Putamen (tissue), 1 donor: Measurements from ENCODE around the gene FURIN.
A peak's percentile ranks its signal among the peaks of the same experiment; 100 is the strongest.
"Not testable (repeated sequence)": the region's sequence is repeated elsewhere in the genome, so short reads cannot be mapped to it uniquely, and the experiment has no call there.

Experiments
- DNase-seq: peaks from one replicate; pipeline ENCODE4 v3.0.0-alpha.2; 2016; ENCODE audit warnings: low spot score

FURIN gene

DNA sequence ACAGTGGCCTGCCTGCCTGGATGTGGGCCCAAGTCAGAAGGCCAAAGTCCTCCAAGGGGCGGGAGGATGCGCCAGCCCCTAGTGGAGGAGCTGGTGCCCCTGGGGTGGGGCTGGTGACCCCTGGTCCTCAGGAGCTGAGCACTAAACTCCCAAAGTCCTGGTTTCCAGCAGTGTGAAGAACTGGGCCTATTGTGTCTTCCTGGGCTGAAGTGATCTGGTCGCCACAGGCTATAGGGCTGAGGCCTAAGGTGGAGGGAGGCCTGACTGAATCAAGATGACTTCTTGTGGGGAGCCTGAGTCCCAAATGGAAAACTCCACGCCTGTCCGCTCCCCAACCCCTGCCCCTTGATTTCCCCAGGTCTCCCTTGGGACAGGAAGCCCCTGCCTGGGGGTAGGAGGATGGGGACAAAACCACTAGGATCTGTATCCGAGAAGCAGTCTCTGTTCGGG lies 15.2 kb downstream of the FURIN start:
- DNase-seq, result no peak

DNA sequence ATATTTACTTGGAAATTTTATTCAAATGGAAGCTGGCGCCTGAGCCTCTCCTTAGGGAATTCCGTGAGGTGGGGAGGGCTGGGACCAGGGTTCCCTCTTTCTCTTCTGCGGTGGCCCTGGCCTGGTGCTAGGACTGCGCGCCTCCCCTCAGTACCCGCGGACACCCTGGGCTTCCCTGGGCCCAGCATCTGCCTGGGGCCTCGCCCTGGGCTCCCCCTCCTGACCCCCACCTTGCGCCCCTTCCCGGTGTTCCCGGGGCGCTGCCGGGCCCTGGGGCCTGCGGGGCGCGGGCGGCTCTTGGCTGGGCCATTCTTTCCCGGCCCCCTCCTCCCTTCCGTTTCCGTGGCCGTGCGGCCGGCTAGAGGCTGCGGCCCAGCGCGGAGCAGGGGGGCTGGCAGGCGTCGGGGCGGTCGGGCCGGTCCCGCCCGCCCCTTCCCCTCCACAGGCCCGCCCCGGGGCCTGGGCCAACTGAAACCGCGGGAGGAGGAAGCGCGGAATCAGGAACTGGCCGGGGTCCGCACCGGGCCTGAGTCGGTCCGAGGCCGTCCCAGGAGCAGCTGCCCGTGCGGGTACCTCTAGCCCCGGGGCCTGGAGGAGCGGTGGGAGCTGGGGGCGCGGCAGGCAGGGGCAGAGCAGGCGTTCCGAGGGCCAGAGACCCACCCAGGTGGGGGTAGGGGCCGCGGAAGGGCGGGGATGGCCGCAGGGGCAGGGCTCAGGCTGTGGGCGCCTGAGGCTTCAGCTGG lies 15.8 kb downstream of the FURIN start, which contains the start of gene FES:
Gene FES, plus strand, starts transcription at position 529 of the 743 bp plus-strand sequence. CDS start 542 bp downstream, outside the sequence.
- no peak for DNase-seq

DNA sequence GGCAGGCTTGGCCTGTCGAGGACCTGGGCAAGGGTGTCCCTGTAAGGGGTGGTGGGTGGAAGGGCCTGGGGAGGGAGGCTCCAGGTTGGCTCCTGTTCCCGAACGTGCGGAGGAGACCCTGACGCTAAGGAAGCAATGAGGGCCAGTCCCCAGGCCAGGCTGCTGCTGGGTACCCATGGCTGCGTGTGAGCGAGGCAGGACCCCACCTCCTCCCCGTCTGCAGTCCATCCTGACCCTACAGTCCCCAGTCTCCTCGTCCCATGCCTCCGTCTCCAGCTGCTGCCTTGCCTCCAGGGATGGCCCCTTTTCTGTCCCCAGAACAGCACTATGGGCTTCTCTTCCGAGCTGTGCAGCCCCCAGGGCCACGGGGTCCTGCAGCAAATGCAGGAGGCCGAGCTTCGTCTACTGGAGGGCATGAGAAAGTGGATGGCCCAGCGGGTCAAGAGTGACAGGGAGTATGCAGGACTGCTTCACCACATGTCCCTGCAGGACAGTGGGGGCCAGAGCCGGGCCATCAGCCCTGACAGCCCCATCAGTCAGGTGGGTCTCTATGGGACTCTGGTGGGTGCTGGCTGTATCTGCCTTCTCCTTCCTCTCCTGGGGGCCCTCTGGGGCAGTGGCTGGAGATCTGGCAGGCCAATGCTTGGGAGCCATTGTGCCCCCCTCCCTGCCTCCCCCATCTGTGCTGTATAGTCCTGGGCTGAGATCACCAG lies 16.5 kb downstream of the FURIN start:
- DNase-seq, result no peak

DNA sequence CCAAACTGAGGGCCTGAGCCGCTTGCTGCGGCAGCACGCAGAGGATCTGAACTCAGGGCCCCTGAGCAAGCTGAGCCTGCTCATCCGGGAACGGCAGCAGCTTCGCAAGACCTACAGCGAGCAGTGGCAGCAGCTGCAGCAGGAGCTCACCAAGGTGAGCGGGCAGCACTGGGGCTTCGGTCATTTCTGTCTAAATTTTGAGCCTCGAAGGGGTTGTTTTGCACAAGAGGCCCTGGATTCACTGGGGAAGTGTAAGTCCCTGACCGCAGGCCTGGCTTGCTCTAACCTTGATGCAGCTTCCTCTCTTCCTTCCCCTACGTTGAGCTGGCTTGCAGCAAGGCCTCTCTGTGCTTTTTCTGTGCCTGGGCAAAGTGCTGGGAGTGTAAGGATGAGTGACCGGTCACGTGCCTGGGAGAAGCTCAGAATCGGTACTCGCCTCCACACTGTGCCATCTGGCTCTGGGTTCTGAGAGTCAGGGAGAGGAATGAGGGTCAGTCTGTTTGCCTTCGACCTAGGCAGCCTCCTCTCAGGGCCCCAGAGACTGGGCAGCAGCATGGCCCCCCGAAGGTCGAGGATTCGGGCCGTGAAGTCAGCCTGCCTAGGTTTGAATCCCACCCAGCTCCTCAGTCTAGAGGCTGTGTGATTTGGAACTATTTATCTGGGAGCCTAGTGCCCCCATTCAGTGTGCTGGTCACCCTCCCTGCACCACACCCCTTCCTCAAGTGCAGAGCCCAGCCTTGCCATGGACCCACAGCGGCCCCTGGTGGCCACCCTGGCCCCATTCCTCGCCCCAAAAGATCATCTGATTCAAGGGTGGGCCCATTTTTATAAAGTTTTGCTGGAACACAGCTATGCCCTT lies 17.3 kb downstream of the FURIN start:
- DNase-seq, result no peak

DNA sequence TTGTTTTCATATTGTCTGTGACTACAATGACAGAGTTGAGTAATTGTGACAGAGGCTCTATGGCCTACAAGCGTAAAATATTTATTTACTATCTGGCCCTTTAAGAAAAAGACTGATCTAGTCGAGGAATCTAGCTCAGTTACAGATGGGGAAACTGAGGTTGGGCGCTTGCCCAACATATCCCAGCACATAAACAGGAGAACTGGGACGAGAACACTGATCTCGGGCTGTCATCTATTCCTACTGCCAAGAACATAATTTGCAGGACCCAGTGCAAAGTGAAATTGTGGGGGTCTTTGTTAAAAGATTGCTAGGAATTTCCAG lies 17.9 kb downstream of the FURIN start:
- no peak for DNase-seq

DNA sequence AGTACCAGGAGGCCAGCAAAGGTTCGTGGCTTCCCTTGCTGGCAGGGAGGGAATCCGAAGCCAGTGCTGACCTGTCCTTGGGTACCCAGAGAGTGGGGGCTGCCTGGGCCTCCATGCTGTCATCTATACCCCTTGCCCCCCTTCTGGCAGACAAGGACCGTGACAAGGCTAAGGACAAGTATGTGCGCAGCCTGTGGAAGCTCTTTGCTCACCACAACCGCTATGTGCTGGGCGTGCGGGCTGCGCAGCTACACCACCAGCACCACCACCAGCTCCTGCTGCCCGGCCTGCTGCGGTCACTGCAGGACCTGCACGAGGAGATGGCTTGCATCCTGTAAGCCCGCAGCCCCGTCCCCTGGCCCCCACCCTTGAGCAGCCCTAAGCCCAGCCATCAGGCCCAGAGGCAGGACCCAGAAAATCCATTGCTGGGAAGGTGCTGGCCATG lies 18.7 kb downstream of the FURIN start:
- no peak for DNase-seq

DNA sequence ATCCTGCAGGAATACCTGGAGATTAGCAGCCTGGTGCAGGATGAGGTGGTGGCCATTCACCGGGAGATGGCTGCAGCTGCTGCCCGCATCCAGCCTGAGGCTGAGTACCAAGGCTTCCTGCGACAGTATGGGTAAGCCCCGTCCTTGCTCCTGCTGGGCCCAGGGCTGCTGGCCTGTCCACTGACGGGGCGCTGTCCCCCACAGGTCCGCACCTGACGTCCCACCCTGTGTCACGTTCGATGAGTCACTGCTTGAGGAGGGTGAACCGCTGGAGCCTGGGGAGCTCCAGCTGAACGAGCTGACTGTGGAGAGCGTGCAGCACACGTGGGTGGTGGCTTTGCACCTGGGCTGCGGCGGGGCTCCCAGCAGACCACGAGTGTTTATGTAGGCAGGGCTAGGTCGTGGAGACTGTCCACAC lies 20.9 kb downstream of the FURIN start:
- DNase-seq, result no peak

DNA sequence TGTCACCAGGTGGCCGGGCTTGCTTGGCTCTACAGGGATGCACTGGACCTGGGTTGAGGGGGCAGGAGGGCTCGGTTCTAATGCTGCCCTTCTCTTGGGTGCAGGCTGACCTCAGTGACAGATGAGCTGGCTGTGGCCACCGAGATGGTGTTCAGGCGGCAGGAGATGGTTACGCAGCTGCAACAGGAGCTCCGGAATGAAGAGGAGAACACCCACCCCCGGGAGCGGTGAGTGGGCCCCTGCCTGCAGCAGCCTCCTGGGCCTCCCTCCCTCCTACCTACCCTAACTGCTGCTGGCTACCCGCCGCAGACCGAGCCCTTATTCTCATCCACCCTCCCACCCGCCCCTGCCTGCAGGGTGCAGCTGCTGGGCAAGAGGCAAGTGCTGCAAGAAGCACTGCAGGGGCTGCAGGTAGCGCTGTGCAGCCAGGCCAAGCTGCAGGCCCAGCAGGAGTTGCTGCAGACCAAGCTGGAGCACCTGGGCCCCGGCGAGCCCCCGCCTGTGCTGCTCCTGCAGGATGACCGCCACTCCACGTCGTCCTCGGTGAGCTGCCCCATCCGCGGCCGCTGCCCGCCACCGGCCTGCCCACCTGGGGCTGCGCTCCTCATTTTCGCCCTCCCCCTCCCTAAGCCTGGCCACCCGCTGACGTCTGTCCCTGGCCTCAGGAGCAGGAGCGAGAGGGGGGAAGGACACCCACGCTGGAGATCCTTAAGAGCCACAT lies 21.5 kb downstream of the FURIN start:
- no peak for DNase-seq

DNA sequence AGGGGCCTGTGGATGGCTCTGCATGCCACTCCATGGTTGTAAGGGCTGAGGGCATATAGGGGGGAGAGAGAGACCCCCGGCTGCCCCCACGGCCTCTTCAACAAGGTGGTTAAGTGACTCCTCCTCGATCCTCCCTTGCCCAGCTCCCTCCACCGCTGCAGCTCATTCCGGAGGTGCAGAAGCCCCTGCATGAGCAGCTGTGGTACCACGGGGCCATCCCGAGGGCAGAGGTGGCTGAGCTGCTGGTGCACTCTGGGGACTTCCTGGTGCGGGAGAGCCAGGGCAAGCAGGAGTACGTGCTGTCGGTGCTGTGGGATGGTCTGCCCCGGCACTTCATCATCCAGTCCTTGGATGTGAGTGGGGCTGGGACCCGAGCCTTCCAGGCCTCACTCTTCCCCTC lies 22.5 kb downstream of the FURIN start:
- no peak for DNase-seq

DNA sequence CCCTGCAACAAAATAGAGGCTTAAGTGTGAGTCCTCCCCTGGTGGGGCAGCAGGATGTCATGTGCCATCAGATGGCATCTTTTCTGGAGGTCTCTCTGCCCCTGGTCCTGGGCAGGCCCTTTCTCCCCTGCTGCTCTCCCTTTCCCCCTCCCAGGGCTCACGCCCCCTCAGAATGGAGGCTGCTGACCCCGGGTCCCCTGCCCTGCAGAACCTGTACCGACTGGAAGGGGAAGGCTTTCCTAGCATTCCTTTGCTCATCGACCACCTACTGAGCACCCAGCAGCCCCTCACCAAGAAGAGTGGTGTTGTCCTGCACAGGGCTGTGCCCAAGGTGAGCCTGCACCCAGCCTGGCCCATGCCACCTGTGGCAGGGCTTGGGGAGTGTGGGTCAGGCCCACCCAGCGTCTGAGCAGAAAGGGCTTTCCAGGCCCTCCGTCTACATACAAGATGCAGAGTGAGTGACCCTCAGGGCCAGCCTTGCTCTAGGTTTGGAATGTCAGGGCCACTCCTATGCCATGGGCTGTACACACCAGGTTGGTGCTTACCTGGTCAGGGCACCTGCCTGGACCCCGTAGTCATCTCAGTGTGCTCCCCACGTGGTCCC lies 23.1 kb downstream of the FURIN start:
- DNase-seq, result no peak

DNA sequence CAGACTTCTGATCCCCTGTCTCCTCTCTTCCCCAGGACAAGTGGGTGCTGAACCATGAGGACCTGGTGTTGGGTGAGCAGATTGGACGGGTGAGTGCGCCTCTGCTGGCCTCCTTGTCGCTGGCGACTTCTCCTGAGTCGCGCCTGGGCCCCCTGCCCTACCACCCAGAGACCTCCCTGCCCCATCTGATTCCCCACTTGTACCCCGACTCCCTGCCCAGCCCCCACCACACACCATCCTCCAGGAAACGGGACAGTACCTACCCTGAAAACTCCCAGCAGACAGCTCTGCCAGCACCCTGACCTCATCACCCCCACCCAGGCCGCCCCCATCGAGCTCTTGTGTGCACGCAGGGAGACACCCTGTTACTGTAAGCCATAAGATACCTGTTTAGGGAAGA lies 23.6 kb downstream of the FURIN start:
- no peak for DNase-seq

DNA sequence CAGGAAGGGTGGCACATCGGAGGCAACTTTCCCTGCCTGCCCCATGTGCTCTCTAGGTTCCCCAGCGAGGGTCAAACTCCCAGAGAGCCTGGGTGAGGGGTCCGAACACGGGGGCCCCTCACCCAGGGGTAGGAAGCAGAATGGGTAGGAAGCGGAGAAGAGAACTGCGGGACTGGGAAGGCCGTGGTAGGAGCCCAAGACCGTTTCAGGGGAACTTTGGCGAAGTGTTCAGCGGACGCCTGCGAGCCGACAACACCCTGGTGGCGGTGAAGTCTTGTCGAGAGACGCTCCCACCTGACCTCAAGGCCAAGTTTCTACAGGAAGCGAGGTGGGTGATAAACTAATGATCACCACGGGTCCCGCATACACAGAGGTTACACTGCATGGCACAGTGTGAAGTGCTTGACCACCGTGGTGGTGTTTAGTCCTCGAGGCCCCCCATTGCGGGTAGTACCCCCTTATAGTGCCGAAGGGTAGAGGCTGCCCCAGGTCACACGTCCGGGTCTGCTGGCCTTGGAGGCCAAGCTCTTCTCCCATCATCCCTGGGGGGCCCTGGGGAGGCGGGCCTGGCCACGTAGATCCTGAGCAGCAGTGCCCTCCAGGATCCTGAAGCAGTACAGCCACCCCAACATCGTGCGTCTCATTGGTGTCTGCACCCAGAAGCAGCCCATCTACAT lies 24.2 kb downstream of the FURIN start:
- no peak for DNase-seq

DNA sequence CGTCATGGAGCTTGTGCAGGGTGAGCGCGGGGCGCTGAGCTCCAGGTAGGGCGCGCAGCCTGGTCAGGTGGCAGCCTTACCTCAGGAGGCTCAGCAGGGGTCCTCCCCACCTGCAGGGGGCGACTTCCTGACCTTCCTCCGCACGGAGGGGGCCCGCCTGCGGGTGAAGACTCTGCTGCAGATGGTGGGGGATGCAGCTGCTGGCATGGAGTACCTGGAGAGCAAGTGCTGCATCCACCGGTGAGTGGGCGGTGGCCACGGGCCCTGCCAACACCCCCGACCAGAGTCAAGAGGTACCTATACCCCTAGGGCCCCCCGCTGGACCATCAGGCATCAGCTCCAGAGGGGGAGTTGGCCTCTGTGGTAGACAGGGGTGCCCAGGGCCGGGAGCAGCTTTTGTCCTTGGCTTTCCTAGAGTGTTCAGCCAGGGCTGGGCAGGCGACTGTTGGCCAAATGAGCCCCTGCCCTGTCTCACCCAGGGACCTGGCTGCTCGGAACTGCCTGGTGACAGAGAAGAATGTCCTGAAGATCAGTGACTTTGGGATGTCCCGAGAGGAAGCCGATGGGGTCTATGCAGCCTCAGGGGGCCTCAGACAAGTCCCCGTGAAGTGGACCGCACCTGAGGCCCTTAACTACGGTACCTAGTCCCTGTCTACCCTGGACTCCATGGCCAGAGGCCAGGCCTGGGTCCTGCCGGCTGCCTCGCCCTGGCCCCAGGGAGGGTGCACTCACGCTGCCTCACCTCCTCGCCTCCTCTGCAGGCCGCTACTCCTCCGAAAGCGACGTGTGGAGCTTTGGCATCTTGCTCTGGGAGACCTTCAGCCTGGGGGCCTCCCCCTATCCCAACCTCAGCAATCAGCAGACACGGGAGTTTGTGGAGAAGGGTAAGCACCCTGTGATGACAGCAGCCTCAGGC lies 25.0 kb downstream of the FURIN start:
- no peak for DNase-seq

DNA sequence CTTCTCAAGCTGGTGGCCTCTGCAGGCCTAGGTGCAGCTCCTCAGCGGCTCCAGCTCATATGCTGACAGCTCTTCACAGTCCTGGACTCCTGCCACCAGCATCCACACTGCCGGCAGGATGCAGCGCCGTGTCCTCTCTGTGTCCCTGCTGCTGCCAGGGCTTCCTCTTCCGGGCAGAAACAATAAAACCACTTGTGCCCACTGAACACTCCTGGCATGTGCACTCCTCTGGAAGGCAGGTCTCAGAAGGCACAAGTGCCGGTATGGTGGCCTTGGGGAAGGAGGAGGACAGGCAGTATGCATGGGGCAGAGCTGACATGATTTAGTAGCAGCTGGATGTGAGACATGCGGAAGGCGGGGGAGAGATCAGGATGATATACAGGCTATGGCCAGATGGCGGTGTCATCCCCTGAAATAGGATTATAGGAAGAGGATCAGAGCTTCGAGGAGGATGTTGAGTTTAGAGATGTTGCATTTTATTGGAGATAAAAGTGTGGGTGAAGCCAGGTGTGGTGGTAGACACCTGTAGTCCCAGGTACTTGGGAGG lies 27.3 kb downstream of the FURIN start:
- DNase-seq, result peak; percentile 73

DNA sequence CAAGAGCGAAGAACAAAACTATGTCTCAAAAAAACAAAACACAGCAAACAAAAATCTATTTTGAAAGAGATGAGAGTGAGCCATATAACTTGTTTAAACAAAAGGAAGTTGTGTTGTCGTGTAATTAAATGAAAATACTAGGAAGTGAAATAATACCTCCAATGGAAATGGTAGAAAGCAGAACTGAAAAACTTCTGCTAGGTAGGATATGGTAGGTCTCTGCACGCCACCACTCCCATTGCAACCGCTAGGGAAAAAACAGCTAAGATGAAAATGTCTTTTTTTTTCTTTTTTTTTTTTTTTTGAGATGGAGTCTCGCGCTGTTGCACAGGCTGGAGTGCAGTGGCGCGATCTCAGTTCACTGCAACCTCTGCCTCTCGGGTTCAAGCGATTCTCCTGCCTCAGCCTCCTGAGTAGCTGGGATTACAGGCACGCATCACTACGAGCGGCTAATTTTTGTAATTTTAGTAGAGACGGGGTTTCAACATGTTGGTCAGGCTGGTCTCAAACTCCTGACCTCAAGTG lies 28.8 kb downstream of the FURIN start:
- not testable (repeated sequence) for DNase-seq

DNA sequence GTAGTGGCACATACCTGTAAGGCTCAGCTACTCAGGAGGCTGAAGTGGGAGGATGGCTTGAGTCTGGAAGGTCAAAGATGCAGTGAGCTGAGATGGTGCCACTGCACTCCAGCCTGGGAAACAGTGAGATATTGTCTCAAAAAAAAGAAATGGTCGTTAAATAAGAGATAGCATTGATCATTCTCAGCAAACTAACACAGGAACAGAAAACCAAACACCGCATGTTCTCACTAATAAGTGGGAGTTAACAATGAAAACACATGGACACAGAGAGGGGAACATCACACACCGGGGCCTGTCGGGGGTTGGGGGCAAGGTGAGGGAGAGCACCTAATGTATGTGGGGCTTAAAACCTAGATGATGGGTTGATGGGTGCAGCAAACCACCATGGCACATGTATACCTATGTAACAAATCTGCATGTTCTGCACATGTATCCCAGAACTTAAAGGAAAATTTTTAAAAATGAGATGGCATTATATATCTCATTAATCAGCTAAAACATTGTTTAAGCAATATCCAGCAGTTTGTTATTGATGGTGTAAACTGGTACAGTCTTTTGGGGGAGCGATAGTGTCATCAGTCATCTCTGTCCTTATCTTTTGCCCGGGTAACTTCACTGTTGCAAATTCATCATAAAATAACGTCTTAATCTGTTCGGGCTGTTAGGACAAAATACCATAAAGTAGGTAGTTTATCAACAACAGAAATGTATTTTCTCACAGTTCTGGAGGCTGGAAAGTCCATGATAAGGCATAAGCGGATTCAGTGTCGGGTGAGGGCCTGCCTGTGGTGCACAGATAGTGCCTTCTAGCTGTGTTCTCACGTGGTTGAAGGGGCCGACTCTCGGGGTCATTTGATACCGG lies 33.0 kb downstream of the FURIN start:
- DNase-seq, result no peak

DNA sequence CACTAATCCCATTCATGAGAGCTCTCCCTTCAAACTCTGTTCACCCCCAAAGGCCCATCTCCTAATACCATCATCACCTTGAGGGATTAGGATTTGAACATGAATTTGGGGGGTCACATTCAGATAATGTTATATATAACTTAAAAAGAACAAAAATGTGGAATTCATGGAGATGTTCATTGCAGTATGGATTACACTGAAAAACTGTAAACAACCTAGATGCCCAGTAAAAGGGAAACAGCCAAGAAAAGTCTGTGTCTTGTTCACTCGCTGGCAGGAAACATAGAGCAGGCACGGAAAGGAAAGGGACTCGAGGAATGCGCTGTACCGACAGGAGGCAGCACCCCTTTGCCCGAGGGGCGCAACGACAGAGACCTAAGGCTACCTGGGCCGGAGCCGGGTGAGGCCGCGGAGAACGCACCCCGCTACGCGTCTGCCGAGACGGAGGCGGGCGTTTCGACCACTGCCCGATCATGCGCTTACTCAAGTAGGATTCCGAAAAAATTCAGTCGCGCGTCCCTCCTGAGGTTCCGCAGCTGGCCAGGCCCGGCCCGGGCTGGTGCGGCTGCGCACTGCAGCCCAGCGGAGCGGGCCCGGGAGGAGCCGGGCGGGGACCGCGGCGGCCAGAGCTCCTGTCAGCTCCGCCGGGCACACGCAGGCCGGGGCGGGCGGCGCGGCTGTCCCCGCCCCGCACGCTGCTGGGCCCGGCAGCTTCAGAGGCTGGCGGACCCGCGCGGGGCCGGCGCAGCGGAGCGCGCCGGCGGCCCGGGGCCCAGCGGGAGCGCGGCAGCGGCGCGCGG lies 33.9 kb downstream of the FURIN start:
- DNase-seq, result peak; percentile 83
